SK-N-SH treated with all-trans-retinoic acid at 6 μM for 48 hours (cell line): ENCODE measurements around the gene TTC28.

Source experiments
- ATAC-seq: fragments of 200-7000 bp; cut with Tn5 transposase; 3 replicates; pipeline ENCODE4 v1.9.1; 2020; ENCODE audit warnings: mild to moderate bottlenecking, moderate library complexity
- ARNTL ChIP-seq: fragments of 450-650 bp; formaldehyde crosslinking; IDR thresholded peaks from 2 replicates; pipeline ENCODE4 v1.5.0; 2020; ENCODE audit warnings: low read depth, mild to moderate bottlenecking, moderate library complexity, borderline replicate concordance
- BACH2 ChIP-seq: fragments of 250-450 bp; sonication (Bioruptor Pico); IDR thresholded peaks from 2 replicates; pipeline ENCODE4 v1.9.0; 2021; ENCODE audit warnings: mild to moderate bottlenecking, borderline replicate concordance
- CREB5 ChIP-seq: fragments of 250-450 bp; sonication (Bioruptor Pico); IDR thresholded peaks from 2 replicates; pipeline ENCODE4 v1.5.1; 2020; ENCODE audit warnings: low read depth, mild to moderate bottlenecking, moderate library complexity
- CSDC2 ChIP-seq: fragments of 250-450 bp; sonication (Bioruptor Pico); IDR thresholded peaks from 2 replicates; pipeline ENCODE4 v1.5.0; 2020; ENCODE audit warnings: mild to moderate bottlenecking, moderate library complexity
- ESRRG ChIP-seq: fragments of 250-450 bp; sonication (Bioruptor Pico); IDR thresholded peaks from 2 replicates; pipeline ENCODE4 v1.6.1; 2021; ENCODE audit warnings: mild to moderate bottlenecking
- GLIS3 ChIP-seq: fragments of 250-450 bp; sonication (Bioruptor Pico); IDR thresholded peaks from 2 replicates; pipeline ENCODE4 v1.5.0; 2020; ENCODE audit warnings: mild to moderate bottlenecking, moderate library complexity
- ISL1 ChIP-seq: fragments of 250-450 bp; sonication (Bioruptor Pico); IDR thresholded peaks from 2 replicates; pipeline ENCODE4 v2.1.2; 2022; ENCODE audit warnings: mild to moderate bottlenecking, moderate library complexity
- OSR1 ChIP-seq: fragments of 250-450 bp; sonication (Bioruptor Pico); IDR thresholded peaks from 2 replicates; pipeline ENCODE4 v1.8.0; 2022; ENCODE audit warnings: moderate library complexity, mild to moderate bottlenecking, inconsistent platforms
- POU6F1 ChIP-seq: fragments of 250-450 bp; sonication (Bioruptor Pico); IDR thresholded peaks from 2 replicates; pipeline ENCODE4 v1.8.0; 2021; ENCODE audit warnings: low read depth, mild to moderate bottlenecking, moderate library complexity, borderline replicate concordance
- RARB ChIP-seq: fragments of 250-450 bp; sonication (Bioruptor Pico); IDR thresholded peaks from 2 replicates; pipeline ENCODE4 v1.8.0; 2021; ENCODE audit warnings: mild to moderate bottlenecking, moderate library complexity
- TCF4 ChIP-seq: fragments of 250-450 bp; sonication (Bioruptor Pico); IDR thresholded peaks from 2 replicates; pipeline ENCODE4 v1.8.0; 2021; ENCODE audit warnings: mild to moderate bottlenecking, moderate library complexity, borderline replicate concordance
- TOX ChIP-seq: fragments of 250-450 bp; sonication (Bioruptor Pico); IDR thresholded peaks from 2 replicates; pipeline ENCODE4 v1.8.0; 2021; ENCODE audit warnings: mild to moderate bottlenecking, moderate library complexity, borderline replicate concordance
- TSHZ2 ChIP-seq: fragments of 250-450 bp; sonication (Bioruptor Pico); IDR thresholded peaks from 2 replicates; pipeline ENCODE4 v1.5.0; 2020; ENCODE audit warnings: mild to moderate bottlenecking, moderate library complexity
- ZC3H10 ChIP-seq: fragments of 250-450 bp; sonication (Bioruptor Pico); IDR thresholded peaks from 2 replicates; pipeline ENCODE4 v1.5.1; 2021; ENCODE audit warnings: mild to moderate bottlenecking, moderate library complexity
- ZFP3 ChIP-seq: fragments of 250-450 bp; sonication (Bioruptor Pico); IDR thresholded peaks from 2 replicates; pipeline ENCODE4 v1.5.0; 2020; ENCODE audit warnings: mild to moderate bottlenecking, moderate library complexity
- ZFP30 ChIP-seq: fragments of 450-650 bp; formaldehyde crosslinking; IDR thresholded peaks from 2 replicates; pipeline ENCODE4 v1.5.0; 2022; ENCODE audit warnings: mild to moderate bottlenecking, moderate library complexity
- ZNF565 ChIP-seq: fragments of 450-650 bp; formaldehyde crosslinking; conservative IDR thresholded peaks from 2 replicates; pipeline ENCODE4 v1.5.0; 2020; ENCODE audit warnings: low read depth, mild to moderate bottlenecking, moderate library complexity
- ZNF70 ChIP-seq: fragments of 450-650 bp; formaldehyde crosslinking; IDR thresholded peaks from 2 replicates; pipeline ENCODE4 v1.5.0; 2020; ENCODE audit warnings: mild to moderate bottlenecking, moderate library complexity
- ZNF8 ChIP-seq: fragments of 450-650 bp; formaldehyde crosslinking; IDR thresholded peaks from 2 replicates; pipeline ENCODE4 v1.5.0; 2020; ENCODE audit warnings: mild to moderate bottlenecking, moderate library complexity

TTC28 gene

GRCh38 chr22:28105413-28105812 lies 574.2 kb downstream of the TTC28 start:
- no peak for ATAC-seq
- TF ChIP-seq POU6F1 (CRISPR knock-in tag) (no peak), ZFP3 (no peak), TSHZ2 (CRISPR knock-in tag) (no peak), ARNTL (CRISPR knock-in tag) (no peak), ISL1 (no peak), CSDC2 (CRISPR knock-in tag) (no peak), TCF4 (CRISPR knock-in tag) (no peak), ESRRG (CRISPR knock-in tag) (no peak), ZFP30 (CRISPR knock-in tag) (no peak), OSR1 (CRISPR knock-in tag) (no peak), RARB (no peak), ZNF565 (CRISPR knock-in tag) (no peak), GLIS3 (no peak), CREB5 (no peak), BACH2 (no peak), ZC3H10 (CRISPR knock-in tag) (no peak), ZNF70 (CRISPR knock-in tag) (no peak), ZNF8 (no peak)

- ATAC-seq: no peak
Observed at GRCh38 chr22:28103596-28103995, 576.0 kb downstream of the TTC28 start.

More at GRCh38 chr22:28103596-28103995, 576.0 kb downstream of the TTC28 start:
- TF ChIP-seq ZNF8 (no peak), TOX (CRISPR knock-in tag) (no peak), TCF4 (CRISPR knock-in tag) (no peak), BACH2 (no peak), ARNTL (CRISPR knock-in tag) (no peak), CREB5 (no peak), RARB (no peak), TSHZ2 (CRISPR knock-in tag) (no peak), ISL1 (no peak), GLIS3 (no peak)
